HepG2 (cell line): ENCODE results near the gene SARNP. TPM values are rescaled to one million over a fixed set of nuclear protein-coding genes. Genes with fewer than 3 reads are reported as not detected.

ENCODE experiments used
- ATAC-seq: fragments of 200-7000 bp; cut with Tn5 transposase; 3 replicates; pipeline ENCODE4 v1.9.1; 2020; ENCODE audit warnings: mild to moderate bottlenecking, moderate library complexity
- BruUV-seq: library from RNA; stranded (reverse); fragments of 400-500 nt; replicated peaks from 2 replicates; lab custom pipeline; 2021; lab: Mats Ljungman, UMichigan
- CTCF ChIA-PET: fragments of 300-600 bp; formaldehyde crosslinking; extraction: SDS; loops from one replicate; lab custom pipeline; 2021; ENCODE audit warnings: low total read pairs, inconsistent platforms, low intra/inter-chr PET ratio; lab: Yijun Ruan, JAX
- POLR2A ChIA-PET: fragments of 350-600 bp; sonication (Branson Sonifier 250); formaldehyde crosslinking; loops from one replicate; lab custom pipeline; 2020; ENCODE audit warnings: antibody characterized with exemption, inconsistent platforms; lab: Yijun Ruan, JAX
- DNase-seq: peaks from one replicate; pipeline ENCODE4 v3.0.0-alpha.2; 2015; ENCODE audit warnings: low spot score
- FAIRE-seq: peaks from 3 replicates; lab custom pipeline; 2011; peaks lifted over from hg19 to GRCh38; lab: Jason Lieb, UNC
- H2AFZ ChIP-seq: one replicate; pipeline ENCODE4 v1.6.1; 2011; ENCODE audit warnings: low read length, inconsistent platforms
- H3K27ac ChIP-seq: fragments of 300-600 bp; 3 replicates; pipeline ENCODE4 v1.8.0; 2011; ENCODE audit warnings: mixed run types, mild to moderate bottlenecking, mixed read lengths, low read length, inconsistent platforms; ENCODE audit not compliant: insufficient read depth; ENCODE audit errors: extremely low read length
- H3K27me3 ChIP-seq, 2 experiments: fragments of 200-600 bp in 1 of 2; 2 replicates in 1 of 2; 3 replicates in 1 of 2; pipeline versions ENCODE4 v1.6.0 to v1.8.0; 2011; ENCODE audit warnings: low read length in 2 of 2, mild to moderate bottlenecking in 2 of 2, moderate library complexity in 2 of 2, inconsistent platforms in 1 of 2; ENCODE audit not compliant: insufficient read depth in 2 of 2, control insufficient read depth in 1 of 2
- H3K36me3 ChIP-seq, 2 experiments: fragments of 200-600 bp in 1 of 2; replicated peaks in 1 of 2; 2 replicates in 1 of 2; 3 replicates in 1 of 2; pipeline versions ENCODE4 v1.5.1 to v1.8.0; 2011; ENCODE audit warnings: low read length in 2 of 2, inconsistent platforms in 1 of 2; ENCODE audit not compliant: insufficient read depth in 2 of 2, control insufficient read depth in 1 of 2
- H3K4me1 ChIP-seq: 2 replicates; pipeline ENCODE4 v1.5.1; 2012; ENCODE audit warnings: low read length, inconsistent platforms; ENCODE audit not compliant: insufficient read depth
- H3K4me2 ChIP-seq: 2 replicates; pipeline ENCODE4 v1.6.0; 2011; ENCODE audit warnings: low read depth, low read length, inconsistent platforms
- H3K4me3 ChIP-seq, 3 experiments: fragments of 200-600 bp in 1 of 3; sonication (generic), shearing (Covaris generic) in 1 of 3; replicated peaks in 1 of 3; 2 replicates each; pipeline ENCODE4 v1.5.1; 2011 to 2016; ENCODE audit warnings: low read length in 3 of 3, inconsistent platforms in 2 of 3, low read depth in 2 of 3, mild to moderate bottlenecking in 2 of 3, control low read depth in 1 of 3, mixed read lengths in 1 of 3; ENCODE audit not compliant: insufficient read depth in 1 of 3
- H3K79me2 ChIP-seq: one replicate; pipeline ENCODE4 v1.6.1; 2011; ENCODE audit warnings: low read length, inconsistent platforms; ENCODE audit not compliant: insufficient read depth
- H3K9ac ChIP-seq: 2 replicates; pipeline ENCODE4 v1.6.0; 2011; ENCODE audit warnings: mild to moderate bottlenecking, low read depth, low read length, inconsistent platforms; ENCODE audit not compliant: insufficient read depth
- H3K9me3 ChIP-seq: 2 replicates; pipeline ENCODE4 v1.5.1; 2012; ENCODE audit warnings: mild to moderate bottlenecking, low read length
- H4K20me1 ChIP-seq: 2 replicates; pipeline ENCODE4 v1.6.0; 2011; ENCODE audit warnings: inconsistent platforms, mild to moderate bottlenecking, low read length, moderate library complexity; ENCODE audit not compliant: insufficient read depth
- ADNP ChIP-seq: sonication (generic); formaldehyde crosslinking; IDR thresholded peaks from 2 replicates; pipeline ENCODE4 v1.4.0; 2020; ENCODE audit warnings: missing genetic modification reagents
- AFF4 ChIP-seq: sonication (generic); formaldehyde crosslinking; IDR thresholded peaks from 2 replicates; pipeline ENCODE4 v1.4.0; 2020; ENCODE audit warnings: missing genetic modification reagents
- CCAR2 ChIP-seq: fragments of 200-400 bp; formaldehyde crosslinking; optimal IDR thresholded peaks from 2 replicates; pipeline ENCODE3; 2018; ENCODE audit warnings: low read depth, mild to moderate bottlenecking, low read length, moderate library complexity
- FOXK1 ChIP-seq: sonication (generic); formaldehyde crosslinking; IDR thresholded peaks from 2 replicates; pipeline ENCODE4 v1.4.0; 2020; ENCODE audit warnings: low read depth, missing genetic modification reagents, borderline replicate concordance
- GABPB1 ChIP-seq: IDR thresholded peaks from 2 replicates; pipeline ENCODE4 v1.6.1; 2016; ENCODE audit warnings: mild to moderate bottlenecking, missing genetic modification reagents, moderate library complexity, missing compliant biosample characterization
- GATA4 ChIP-seq: sonication (generic); IDR thresholded peaks from 2 replicates; pipeline ENCODE4 v1.6.1; 2016; ENCODE audit warnings: antibody characterized with exemption, low read depth, borderline replicate concordance
- JUN ChIP-seq: sonication (generic); formaldehyde crosslinking; IDR thresholded peaks from 2 replicates; pipeline ENCODE4 v1.4.0; 2020; ENCODE audit warnings: mild to moderate bottlenecking, missing genetic modification reagents
- KDM4B ChIP-seq: sonication (generic); formaldehyde crosslinking; IDR thresholded peaks from 2 replicates; pipeline ENCODE4 v1.4.0; 2020; ENCODE audit warnings: missing genetic modification reagents
- MIER3 ChIP-seq: IDR thresholded peaks from 2 replicates; pipeline ENCODE4 v1.6.1; 2016; ENCODE audit warnings: missing compliant biosample characterization, borderline replicate concordance
- MNT ChIP-seq: fragments of 450-650 bp; IDR thresholded peaks from 2 replicates; pipeline ENCODE4 v1.6.1; 2016
- MXI1 ChIP-seq: IDR thresholded peaks from 3 replicates; pipeline ENCODE4 v1.6.1; 2012; ENCODE audit warnings: low read depth, low read length, inconsistent platforms, borderline replicate concordance
- PHF20 ChIP-seq: sonication (generic); formaldehyde crosslinking; IDR thresholded peaks from 2 replicates; pipeline ENCODE4 v1.5.0; 2020; ENCODE audit warnings: mild to moderate bottlenecking, missing genetic modification reagents
- RAD21 ChIP-seq: fragments of 450-650 bp; formaldehyde crosslinking; IDR thresholded peaks from 2 replicates; pipeline ENCODE4 v1.5.0; 2020; ENCODE audit warnings: mild to moderate bottlenecking
- RELA ChIP-seq: sonication (generic); formaldehyde crosslinking; IDR thresholded peaks from 2 replicates; pipeline ENCODE4 v1.4.0; 2020; ENCODE audit warnings: missing genetic modification reagents
- RFXAP ChIP-seq: sonication (generic); formaldehyde crosslinking; IDR thresholded peaks from 2 replicates; pipeline ENCODE4 v1.4.0; 2020; ENCODE audit warnings: missing genetic modification reagents, borderline replicate concordance
- SRF ChIP-seq: IDR thresholded peaks from 2 replicates; pipeline ENCODE4 v1.6.1; 2011; ENCODE audit warnings: mild to moderate bottlenecking, low read depth, low read length, moderate library complexity
- U2AF2 ChIP-seq: fragments of 200-400 bp; formaldehyde crosslinking; IDR thresholded peaks from 2 replicates; pipeline ENCODE4 v1.6.1; 2017; ENCODE audit warnings: low read depth, mild to moderate bottlenecking, low read length
- ZNF382 ChIP-seq: sonication (generic); formaldehyde crosslinking; IDR thresholded peaks from 2 replicates; pipeline ENCODE4 v1.5.0; 2020; ENCODE audit warnings: missing genetic modification reagents, mild to moderate bottlenecking, borderline replicate concordance
- ZNF564 ChIP-seq: sonication (generic); formaldehyde crosslinking; IDR thresholded peaks from 2 replicates; pipeline ENCODE4 v1.8.1; 2023; ENCODE audit warnings: mild to moderate bottlenecking, missing genetic modification reagents
- WGBS: methylation state at CpG from one replicate; pipeline ENCODE4 v1.1.6; 2017; ENCODE audit warnings: low lambda C conversion rate; 5-methylcytosine and 5-hydroxymethylcytosine counted together
- in situ Hi-C: cut with HindIII; loops from 2 replicates; pipeline ENCODE4 v1.10.0; 2017; ENCODE audit warnings: low pct_unique_long_range_greater_than_20kb; ENCODE audit not compliant: extremely low pct_ligation_motif_present
- intact Hi-C: fragments of 100-400 bp; cut with micrococcal nuclease; formaldehyde crosslinking; loops from one replicate; pipeline ENCODE4 v1.10.0; 2022; ENCODE audit not compliant: unreplicated experiment
- polyA plus RNA-seq, 8 experiments: library from polyadenylated mRNA; depleted of rRNA in 3 of 8; stranded (reverse) in 7 of 8; unstranded in 1 of 8; fragments of >200 nt; fragmentation: Illumina TruSeq in 4 of 8; extraction: Trizol in 4 of 8; gene quantifications; 2 replicates each; pipeline versions ENCODE4 v1.2.1 to v1.2.3, GENCODE V29; 2011 to 2016; ENCODE audit warnings: low read depth in 4 of 8, missing spikeins in 1 of 8, mixed read lengths in 1 of 8; ENCODE audit not compliant: insufficient read depth in 1 of 8
- total RNA-seq, 5 experiments: library from RNA; depleted of rRNA; stranded (reverse); fragments of >200 nt; fragmentation: Illumina TruSeq; extraction: Trizol; gene quantifications; 2 replicates each; pipeline ENCODE4 v1.2.3, GENCODE V29; 2016; ENCODE audit warnings: low read depth in 1 of 5

SARNP gene
- total and polyA plus RNA-seq, 2 of the 13 experiments (the other 11 are each of a cell fraction or from before 2014, with no cell fraction given): 59.0 to 95.4 TPM

GRCh38 chr12:55718624-55719275 is 98.8 kb downstream of the SARNP start:
- H3K4me2 ChIP-seq: no peak overlapping the region; the same call in 1 of the 2 replicates
- FAIRE-seq: no peak
- no peak for TF ChIP-seq GABPB1
- TF ChIP-seq AFF4: no peak
- no peak for TF ChIP-seq JUN
- no peak for TF ChIP-seq KDM4B (CRISPR knock-in tag)
- TF ChIP-seq MNT: no peak
- TF ChIP-seq SRF: no peak
- TF ChIP-seq RELA (CRISPR knock-in tag): no peak
- no peak for TF ChIP-seq U2AF2
- TF ChIP-seq ZNF564 (CRISPR knock-in tag): no peak
- TF ChIP-seq ZNF382: no peak
- no peak for TF ChIP-seq PHF20
- TF ChIP-seq MXI1: no peak
- no peak for TF ChIP-seq ADNP
- no peak for TF ChIP-seq GATA4
- no peak for TF ChIP-seq RFXAP (CRISPR knock-in tag)
- TF ChIP-seq RAD21 (CRISPR knock-in tag): no peak
- TF ChIP-seq CCAR2: no peak
- no peak for TF ChIP-seq FOXK1 (CRISPR knock-in tag)
- TF ChIP-seq MIER3 (CRISPR knock-in tag): no peak

More at GRCh38 chr12:55718624-55719275, 98.8 kb downstream of the SARNP start:
- H4K20me1 ChIP-seq: no peaks in the 10 kb centered on the region
- intact Hi-C loops: no loop called here
- H2AFZ ChIP-seq: no peak overlapping the region
- H3K79me2 ChIP-seq: no peaks in the 10 kb centered on the region
- H3K9me3 ChIP-seq: no peaks in the 10 kb centered on the region
- DNase-seq: no peak
- no peak overlapping the region for H3K9ac ChIP-seq
- no peaks in the 10 kb centered on the region; a peak in 1 of 5 replicates for H3K36me3 ChIP-seq
- H3K27ac ChIP-seq: no peak overlapping the region
- H3K4me1 ChIP-seq: peaks cover 76% of the 10 kb centered on the region
- WGBS: 92% methylated on average over 3 of the region's 4 CpGs
- no TSS peak for BruUV-seq
- POLR2A ChIA-PET: interaction anchor here (1.2 to 5.3 kb wide), 4 partner anchors 11 to 37 kb away, joined by 4 to 38 read pairs (median 20); partner anchors contain the start of gene CD63
- ATAC-seq: no peak
- H3K4me3 ChIP-seq: no peak overlapping the region
- CTCF ChIA-PET: no interaction called here
- H3K27me3 ChIP-seq: no peaks in the 10 kb centered on the region
- in situ Hi-C loops: no loop called here
